Measurements from ENCODE around the gene WTAP.

DNA sequence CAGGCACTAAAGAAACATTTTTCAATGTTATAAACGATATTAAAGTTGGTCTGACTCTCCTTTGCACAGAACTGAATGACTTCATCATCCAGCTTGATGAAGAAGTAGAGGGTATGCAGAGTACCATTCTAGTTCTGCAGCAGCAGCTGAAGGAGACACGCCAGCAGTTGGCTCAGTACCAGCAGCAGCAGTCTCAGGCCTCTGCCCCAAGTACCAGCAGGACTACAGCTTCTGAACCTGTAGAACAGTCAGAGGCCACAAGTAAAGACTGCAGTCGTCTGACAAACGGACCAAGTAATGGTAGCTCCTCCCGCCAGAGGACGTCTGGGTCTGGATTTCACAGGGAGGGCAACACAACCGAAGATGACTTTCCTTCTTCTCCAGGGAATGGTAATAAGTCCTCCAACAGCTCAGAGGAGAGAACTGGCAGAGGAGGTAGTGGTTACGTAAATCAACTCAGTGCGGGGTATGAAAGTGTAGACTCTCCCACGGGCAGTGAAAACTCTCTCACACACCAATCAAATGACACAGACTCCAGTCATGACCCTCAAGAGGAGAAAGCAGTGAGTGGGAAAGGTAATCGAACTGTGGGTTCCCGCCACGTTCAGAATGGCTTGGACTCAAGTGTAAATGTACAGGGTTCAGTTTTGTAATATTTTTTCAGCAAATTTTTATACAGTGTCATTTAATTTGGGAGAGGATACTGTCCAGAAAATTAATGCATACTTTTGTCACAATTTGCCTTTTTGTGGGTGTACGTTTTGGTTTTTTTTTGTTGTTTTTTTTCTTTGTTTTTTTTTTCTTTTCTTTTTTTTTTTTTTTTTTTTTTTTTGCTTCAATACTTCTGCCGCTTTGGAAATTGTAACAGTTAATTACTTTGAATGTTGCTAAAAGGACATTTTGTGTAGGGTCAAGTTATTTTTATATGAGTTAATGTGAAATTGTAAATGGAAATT, 27.9 kb downstream of the WTAP start:
- TF ChIP-seq, protein P1, sequence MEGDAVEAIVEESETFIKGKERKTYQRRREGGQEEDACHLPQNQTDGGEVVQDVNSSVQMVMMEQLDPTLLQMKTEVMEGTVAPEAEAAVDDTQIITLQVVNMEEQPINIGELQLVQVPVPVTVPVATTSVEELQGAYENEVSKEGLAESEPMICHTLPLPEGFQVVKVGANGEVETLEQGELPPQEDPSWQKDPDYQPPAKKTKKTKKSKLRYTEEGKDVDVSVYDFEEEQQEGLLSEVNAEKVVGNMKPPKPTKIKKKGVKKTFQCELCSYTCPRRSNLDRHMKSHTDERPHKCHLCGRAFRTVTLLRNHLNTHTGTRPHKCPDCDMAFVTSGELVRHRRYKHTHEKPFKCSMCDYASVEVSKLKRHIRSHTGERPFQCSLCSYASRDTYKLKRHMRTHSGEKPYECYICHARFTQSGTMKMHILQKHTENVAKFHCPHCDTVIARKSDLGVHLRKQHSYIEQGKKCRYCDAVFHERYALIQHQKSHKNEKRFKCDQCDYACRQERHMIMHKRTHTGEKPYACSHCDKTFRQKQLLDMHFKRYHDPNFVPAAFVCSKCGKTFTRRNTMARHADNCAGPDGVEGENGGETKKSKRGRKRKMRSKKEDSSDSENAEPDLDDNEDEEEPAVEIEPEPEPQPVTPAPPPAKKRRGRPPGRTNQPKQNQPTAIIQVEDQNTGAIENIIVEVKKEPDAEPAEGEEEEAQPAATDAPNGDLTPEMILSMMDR (IDR thresholded peaks at IDR 0.05), result no peak
- TF ChIP-seq POLR2A (IDR thresholded peaks at IDR 0.05), result no peak
